ENCODE data around the gene CCDC196.
"Not testable (repeated sequence)": the region's sequence is repeated elsewhere in the genome, so short reads cannot be mapped to it uniquely, and the experiment has no call there.

CCDC196 gene

DNA sequence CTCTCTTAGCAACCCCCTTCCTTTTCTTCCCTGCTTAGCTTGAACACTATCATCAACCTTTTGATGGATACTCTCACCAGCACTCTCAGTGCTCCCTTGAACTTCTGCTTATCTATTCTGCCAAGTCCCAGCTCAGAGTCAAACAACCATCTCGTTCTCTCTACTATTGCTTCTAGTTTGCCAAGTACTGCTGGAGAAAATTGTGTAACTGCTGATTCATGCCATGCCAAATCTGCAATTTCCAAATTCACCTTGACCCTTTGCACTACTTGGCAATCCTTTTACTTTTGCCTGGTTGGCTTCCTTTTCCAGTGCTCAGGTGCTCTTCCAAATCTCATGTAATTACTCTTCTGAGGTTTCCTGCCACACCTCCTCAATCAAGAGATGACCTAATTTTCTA is 2.8 kb upstream of the CCDC196 start:
- DNase-seq, result no peak
- peak overlapping the region in 1 of 2 donors; percentile 21 for H3K27ac Mint-ChIP-seq

DNA sequence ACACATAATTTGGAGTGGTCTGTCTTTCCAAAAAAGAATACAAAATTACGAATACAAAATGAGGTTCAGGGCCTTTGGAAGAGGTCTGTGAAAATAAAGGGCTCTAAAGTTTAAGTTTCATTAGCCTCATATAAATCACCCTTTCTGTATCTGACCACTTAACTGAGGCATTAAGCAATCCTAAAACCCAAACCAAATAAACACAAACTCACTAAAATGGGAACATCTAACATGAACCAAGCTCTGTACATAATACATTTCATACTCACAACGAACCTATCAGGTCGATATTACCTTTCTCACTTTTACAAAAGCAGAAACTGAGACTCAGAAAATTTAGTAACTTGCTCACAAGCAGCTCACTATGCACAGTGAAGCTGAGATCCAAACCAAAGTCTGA is 1.1 kb upstream of the CCDC196 start:
- Mint-ChIP-seq H3K4me1 (no peaks in the 10 kb centered on the region), H3K27ac (no peak overlapping the region), H3K4me3 (no peak overlapping the region), H3K27me3 (no peaks in the 10 kb centered on the region), H3K9me3 (no peaks in the 10 kb centered on the region)
- DNase-seq, result no peak
- ATAC-seq, result no peak

More for the DNA sequence above, 2.8 kb upstream of the CCDC196 start:
- no peak for ATAC-seq
- Mint-ChIP-seq H3K4me3 (no peak overlapping the region), H3K9me3 (no peaks in the 10 kb centered on the region), H3K4me1 (no peaks in the 10 kb centered on the region), H3K27me3 (no peaks in the 10 kb centered on the region)

GRCh38 chr14:66487164-66487563 is 993 bp downstream of the CCDC196 start:
- Mint-ChIP-seq H3K27me3 (no peaks in the 10 kb centered on the region), H3K4me3 (no peak overlapping the region), H3K27ac (peak overlapping the region in 1 of 2 donors; percentile 19), H3K9me3 (no peaks in the 10 kb centered on the region), H3K4me1 (no peaks in the 10 kb centered on the region)
- ATAC-seq (no peak), DNase-seq (no peak)

GRCh38 chr14:66490143-66491111 is 4.3 kb downstream of the CCDC196 start:
- H3K9me3 Mint-ChIP-seq, result no peaks in the 10 kb centered on the region
- no peak overlapping the region for H3K4me3 Mint-ChIP-seq
- H3K27me3 Mint-ChIP-seq, result no peaks in the 10 kb centered on the region
- H3K27ac Mint-ChIP-seq, result no peak overlapping the region
- DNase-seq, result no peak
- H3K4me1 Mint-ChIP-seq, result peaks cover 4% of the 10 kb centered on the region
- ATAC-seq, result no peak

DNA sequence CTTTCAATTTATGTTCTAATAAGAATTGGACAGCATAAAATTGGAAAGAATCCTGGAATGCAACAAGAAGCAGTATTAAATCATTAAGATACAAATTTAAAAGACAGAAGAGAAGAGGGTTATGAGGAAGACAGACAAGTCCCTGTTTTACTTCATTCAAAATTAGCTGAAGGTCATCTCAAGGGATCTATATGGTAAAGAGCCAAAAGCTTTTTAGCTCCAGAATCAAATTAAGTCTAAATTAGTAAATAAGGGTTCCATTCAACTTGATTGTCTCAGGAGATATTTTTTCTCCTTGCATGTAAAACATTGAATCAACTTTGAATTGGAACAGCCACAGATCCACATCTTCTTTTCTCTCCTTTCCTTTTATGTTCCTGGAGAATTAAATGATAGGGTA is 7.6 kb downstream of the CCDC196 start:
- Mint-ChIP-seq H3K27me3 (no peaks in the 10 kb centered on the region), H3K9me3 (no peaks in the 10 kb centered on the region), H3K27ac (no peak overlapping the region), H3K4me3 (no peak overlapping the region), H3K4me1 (peaks cover 20% of the 10 kb centered on the region)
- DNase-seq (no peak), ATAC-seq (no peak)

- Mint-ChIP-seq H3K27ac (peak overlapping the region; percentile 27 to 53), H3K4me1 (peaks cover 20% of the 10 kb centered on the region), H3K4me3 (peak overlapping the region in 1 of 2 donors; percentile 53), H3K27me3 (no peaks in the 10 kb centered on the region), H3K9me3 (no peaks in the 10 kb centered on the region)
- ATAC-seq (peak; percentile 80), DNase-seq (peak; percentile 9 to 22)
Measured at GRCh38 chr14:66495218-66496098, 9.3 kb downstream of the CCDC196 start.

- DNase-seq (no peak), ATAC-seq (no peak)
- peak overlapping the region; percentile 19 to 51 for H3K4me3 Mint-ChIP-seq
- H3K27me3 Mint-ChIP-seq, result no peaks in the 10 kb centered on the region
- no peak overlapping the region for H3K27ac Mint-ChIP-seq
- peaks cover 20% of the 10 kb centered on the region for H3K4me1 Mint-ChIP-seq
- H3K9me3 Mint-ChIP-seq, result no peaks in the 10 kb centered on the region
Measured at GRCh38 chr14:66496188-66496807, 10.1 kb downstream of the CCDC196 start.

DNA sequence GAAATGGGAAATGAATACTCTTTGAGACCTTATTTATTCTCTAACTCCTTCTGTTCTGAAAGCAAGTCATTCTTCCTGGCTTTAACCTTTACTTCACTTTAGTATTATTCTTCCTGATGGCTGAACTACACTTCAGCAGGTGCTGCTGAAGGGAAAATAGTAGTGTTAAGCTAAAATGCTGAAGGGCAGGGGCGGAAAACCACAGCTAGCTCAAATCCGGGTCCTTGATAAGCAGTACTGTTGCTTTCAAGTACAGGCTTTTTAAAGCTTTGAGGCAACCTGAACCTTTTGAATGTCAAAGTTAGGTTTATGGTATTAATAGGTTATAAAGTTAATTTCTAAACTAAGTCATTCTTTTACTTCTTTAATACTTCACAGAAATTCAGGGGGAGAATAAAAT is 10.7 kb downstream of the CCDC196 start:
- ATAC-seq, result no peak
- Mint-ChIP-seq H3K4me1 (peaks cover 20% of the 10 kb centered on the region), H3K4me3 (peak overlapping the region; percentile 24 to 51), H3K9me3 (no peaks in the 10 kb centered on the region), H3K27ac (no peak overlapping the region), H3K27me3 (no peaks in the 10 kb centered on the region)
- DNase-seq, result no peak

DNA sequence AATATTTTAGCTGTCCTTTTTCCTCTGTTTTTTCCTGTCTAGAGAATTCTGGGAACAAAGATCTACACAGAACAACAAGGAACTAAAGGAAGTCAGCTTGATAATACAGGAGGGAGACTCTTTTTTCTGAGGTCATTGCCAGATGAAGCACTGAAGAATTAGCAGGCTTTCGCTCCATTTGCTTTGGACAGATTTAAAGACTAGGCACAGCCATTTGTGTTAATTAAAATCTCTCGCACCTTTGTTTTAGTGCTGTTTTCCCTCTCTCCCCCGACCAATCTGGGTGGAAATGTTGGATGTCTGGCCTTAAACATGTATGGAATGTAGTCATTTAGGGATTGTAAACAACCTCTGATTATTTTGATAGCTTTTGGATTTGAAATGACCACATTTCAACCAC is 12.1 kb downstream of the CCDC196 start:
- no peak overlapping the region for H3K27ac Mint-ChIP-seq
- DNase-seq, result no peak
- no peaks in the 10 kb centered on the region for H3K9me3 Mint-ChIP-seq
- ATAC-seq, result no peak
- no peak overlapping the region for H3K4me3 Mint-ChIP-seq
- H3K4me1 Mint-ChIP-seq, result peaks cover 20% of the 10 kb centered on the region
- H3K27me3 Mint-ChIP-seq, result no peaks in the 10 kb centered on the region

DNA sequence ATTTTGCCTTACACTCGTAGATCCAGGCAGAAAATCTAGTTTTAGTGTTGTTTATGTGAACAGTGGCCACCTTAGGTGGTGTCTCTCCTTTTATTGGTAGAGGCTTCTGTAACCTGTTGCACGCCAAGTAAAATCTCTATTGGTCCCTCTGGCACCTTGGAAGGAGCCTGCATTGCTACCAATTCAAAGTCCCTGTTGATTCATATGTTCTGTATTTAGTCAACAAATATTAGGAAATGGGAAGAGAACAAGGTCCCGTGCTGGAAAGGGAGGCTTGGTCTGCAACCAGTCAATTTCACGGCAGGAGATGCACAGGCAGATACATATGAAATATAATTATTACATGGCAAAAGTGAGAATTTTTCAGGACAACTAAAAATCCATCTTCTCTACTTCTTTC is 15.4 kb downstream of the CCDC196 start:
- Mint-ChIP-seq H3K4me3 (no peak overlapping the region), H3K27ac (no peak overlapping the region), H3K4me1 (peaks cover 13% of the 10 kb centered on the region), H3K9me3 (no peaks in the 10 kb centered on the region), H3K27me3 (no peaks in the 10 kb centered on the region)
- no peak for ATAC-seq
- DNase-seq, result no peak

DNA sequence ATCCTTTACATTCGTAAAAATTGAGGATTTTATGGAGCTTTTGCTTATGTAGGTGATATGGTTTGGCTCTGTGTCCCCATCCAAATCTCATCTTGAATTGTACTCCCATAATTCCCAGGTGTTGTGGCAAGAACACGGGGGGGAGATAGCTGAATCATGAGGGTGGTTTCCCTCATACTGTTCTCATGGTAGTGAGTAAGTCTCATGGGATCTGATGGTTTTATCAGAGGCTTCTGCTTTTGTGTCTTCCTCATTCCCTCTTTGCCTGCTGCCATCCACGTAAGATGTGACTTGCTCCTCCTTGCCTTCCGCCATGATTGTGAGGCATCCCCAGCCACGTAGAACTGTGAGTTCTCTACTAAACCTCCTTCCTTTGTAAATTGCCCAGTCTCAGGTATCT is 16.7 kb downstream of the CCDC196 start:
- not testable (repeated sequence) for ATAC-seq, H3K4me3 Mint-ChIP-seq, DNase-seq, H3K27me3 Mint-ChIP-seq, H3K27ac Mint-ChIP-seq, H3K9me3 Mint-ChIP-seq
- H3K4me1 Mint-ChIP-seq, result peaks cover 12% of the 10 kb centered on the region

- no peaks in the 10 kb centered on the region for H3K27me3 Mint-ChIP-seq
- DNase-seq, result no peak
- no peaks in the 10 kb centered on the region for H3K9me3 Mint-ChIP-seq
- no peak overlapping the region for H3K4me3 Mint-ChIP-seq
- no peak for ATAC-seq
- no peak overlapping the region for H3K27ac Mint-ChIP-seq
- peaks cover 12% of the 10 kb centered on the region for H3K4me1 Mint-ChIP-seq
Measured at GRCh38 chr14:66503532-66503931, 17.4 kb downstream of the CCDC196 start.

DNA sequence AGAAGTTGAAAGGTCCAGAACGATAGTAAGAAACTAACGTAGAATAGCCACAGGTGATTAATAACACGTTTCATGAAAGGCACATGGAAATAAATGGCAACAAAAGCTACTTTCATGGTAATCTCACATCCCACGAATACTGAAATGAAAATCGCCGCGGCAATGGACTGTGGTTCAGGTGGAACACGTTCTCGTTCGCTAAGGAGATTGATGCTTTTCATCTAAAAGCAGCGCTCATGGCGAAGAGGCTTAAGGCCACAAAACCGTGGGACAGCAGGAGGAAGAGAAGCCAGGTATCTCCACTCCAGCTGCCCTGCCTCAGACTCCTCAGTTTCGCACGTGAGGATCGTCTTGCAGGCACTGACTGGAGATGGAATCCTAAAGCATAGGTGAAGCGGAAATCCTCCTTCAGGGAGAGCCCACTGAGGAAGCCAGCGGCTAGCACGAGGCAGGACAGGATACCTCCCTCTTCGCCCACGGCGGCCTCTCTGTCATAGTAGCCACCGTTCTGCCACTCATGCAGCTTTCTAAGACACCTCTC is 21.1 kb downstream of the CCDC196 start:
- H3K27me3 Mint-ChIP-seq, result peaks cover 9% of the 10 kb centered on the region

GRCh38 chr14:66507722-66508546 is 21.8 kb downstream of the CCDC196 start, which contains the start of gene GPHN:
Gene GPHN, plus strand, starts transcription at chr14:66508147.
- Mint-ChIP-seq H3K4me1 (peaks cover 28% of the 10 kb centered on the region), H3K27ac (peak within 1 kb of the TSS; percentile 92 to 98), H3K9me3 (no peaks in the 10 kb centered on the region), H3K4me3 (peak within 1 kb of the TSS; percentile 94 to 95), H3K27me3 (peaks cover 9% of the 10 kb centered on the region)
- ATAC-seq (peak; percentile 92), DNase-seq (peak; percentile 90 to 94)

More for the DNA sequence above, 21.1 kb downstream of the CCDC196 start:
- no peak for DNase-seq
- peak; percentile 48 for ATAC-seq
- peak overlapping the region; percentile 92 to 98 for H3K27ac Mint-ChIP-seq
- H3K4me1 Mint-ChIP-seq, result peaks cover 28% of the 10 kb centered on the region
- peak overlapping the region; percentile 94 to 95 for H3K4me3 Mint-ChIP-seq
- H3K9me3 Mint-ChIP-seq, result no peaks in the 10 kb centered on the region
